Adrenal gland (tissue), 5 donors: Measurements from ENCODE around the gene OR7C1.

ENCODE experiments used
- CTCF ChIP-seq, 6 experiments: fragments of 450-650 bp in 4 of 6; fragments of 200-600 bp in 2 of 6; sonication (generic) in 1 of 6; IDR thresholded peaks; 1 replicate in 5 of 6; 2 replicates in 1 of 6; pipeline versions ENCODE4 v1.5.1 to v1.8.0; 2016 to 2021; ENCODE audit warnings: antibody characterized with exemption in 6 of 6, mild to moderate bottlenecking in 2 of 6, moderate library complexity in 1 of 6
- POLR2A ChIP-seq, 2 donors: fragments of 450-650 bp; IDR thresholded peaks; one replicate each; pipeline ENCODE4 v1.6.1; 2017; ENCODE audit warnings: antibody characterized with exemption in 2 of 2, mild to moderate bottlenecking in 2 of 2, moderate library complexity in 1 of 2
- donor health status: DM: no; HTN: no; CAD: no.

- TF ChIP-seq CTCF (IDR thresholded peaks at IDR 0.05), result no peak
- no peak for TF ChIP-seq POLR2A (IDR thresholded peaks at IDR 0.05)
Measured at GRCh38 chr19:14826006-14826405, 9.0 kb downstream of the OR7C1 start.
